ENCODE measurements around the gene PRKAR1A.
"Not testable (repeated sequence)": the region's sequence is repeated elsewhere in the genome, so short reads cannot be mapped to it uniquely, and the experiment has no call there.

Gene PRKAR1A

GRCh38 chr17:68512247-68512959 is at the start of gene PRKAR1A:
Gene PRKAR1A, plus strand, starts transcription at chr17:68512430. Its CDS starts 2,970 bp downstream, at chr17:68515400.
- DNase-seq, result peak; percentile 74

- no peak for DNase-seq
Observed at GRCh38 chr17:68463211-68464019, 48.8 kb upstream of the PRKAR1A start.

- DNase-seq, result no peak
Observed at GRCh38 chr17:68468334-68468733, 43.9 kb upstream of the PRKAR1A start.

- no peak for DNase-seq
Observed at GRCh38 chr17:68468788-68469187, 43.4 kb upstream of the PRKAR1A start.

GRCh38 chr17:68470961-68471360 is 41.3 kb upstream of the PRKAR1A start:
- no peak for DNase-seq

- no peak for DNase-seq
Observed at GRCh38 chr17:68480885-68481284, 31.3 kb upstream of the PRKAR1A start.

GRCh38 chr17:68482576-68483041 is 29.6 kb upstream of the PRKAR1A start:
- DNase-seq, result no peak

- DNase-seq, result no peak
Observed at GRCh38 chr17:68484458-68484857, 27.8 kb upstream of the PRKAR1A start.

- no peak for DNase-seq
Observed at GRCh38 chr17:68489919-68490318, 22.3 kb upstream of the PRKAR1A start.

GRCh38 chr17:68491381-68492231 is 20.6 kb upstream of the PRKAR1A start:
- no peak for DNase-seq

- not testable (repeated sequence) for DNase-seq
Observed at GRCh38 chr17:68492394-68493054, 19.7 kb upstream of the PRKAR1A start.

- no peak for DNase-seq
Observed at GRCh38 chr17:68495081-68495480, 17.1 kb upstream of the PRKAR1A start.

- no peak for DNase-seq
Observed at GRCh38 chr17:68497885-68498319, 14.3 kb upstream of the PRKAR1A start.

- DNase-seq, result no peak
Observed at GRCh38 chr17:68498479-68499326, 13.5 kb upstream of the PRKAR1A start.

GRCh38 chr17:68499587-68499986 is 12.6 kb upstream of the PRKAR1A start:
- DNase-seq, result no peak

- DNase-seq, result no peak
Observed at GRCh38 chr17:68501074-68501473, 11.2 kb upstream of the PRKAR1A start.

- no peak for DNase-seq
Observed at GRCh38 chr17:68505951-68506350, 6.3 kb upstream of the PRKAR1A start.

GRCh38 chr17:68507576-68507975 is 4.7 kb upstream of the PRKAR1A start:
- no peak for DNase-seq

- no peak for DNase-seq
Observed at GRCh38 chr17:68509141-68510057, 2.8 kb upstream of the PRKAR1A start.

- no peak for DNase-seq
Observed at GRCh38 chr17:68511254-68511670, 968 bp upstream of the PRKAR1A start.
